Astrocyte of the spinal cord (primary cell): Measurements from ENCODE around the gene ALKBH7.
A peak's percentile ranks its signal among the peaks of the same experiment; 100 is the strongest.

Experiments
- DNase-seq: peaks from one replicate; pipeline ENCODE4 v3.0.0; 2011; ENCODE audit warnings: low read depth, low spot score
- H3K4me3 ChIP-seq: 2 replicates; pipeline ENCODE4 v1.5.1; 2011; ENCODE audit warnings: low read depth, mild to moderate bottlenecking, low read length, moderate library complexity
- CTCF ChIP-seq: IDR thresholded peaks from 2 replicates; pipeline ENCODE4 v1.5.1; 2012; ENCODE audit warnings: low read depth, mild to moderate bottlenecking, low read length, inconsistent platforms
- in situ Hi-C: cut with HindIII; loops from 2 replicates; pipeline ENCODE4 v1.10.0; 2017; ENCODE audit warnings: low sequenced_read_pairs

The ALKBH7 gene

GRCh38 chr19:6378041-6378440 is 5.4 kb downstream of the ALKBH7 start:
- in situ Hi-C loops: no loop called here
- H3K4me3 ChIP-seq: no peak overlapping the region
- TF ChIP-seq CTCF: no peak
- DNase-seq: peak; percentile 9

GRCh38 chr19:6378486-6378885 is 5.9 kb downstream of the ALKBH7 start:
- DNase-seq: no peak
- in situ Hi-C loops: no loop called here
- H3K4me3 ChIP-seq: no peak overlapping the region
- TF ChIP-seq CTCF: no peak

- in situ Hi-C loops: no loop called here
- no peak overlapping the region for H3K4me3 ChIP-seq
- no peak for DNase-seq
- no peak for TF ChIP-seq CTCF
Observed at GRCh38 chr19:6379744-6380143, 7.2 kb downstream of the ALKBH7 start.

GRCh38 chr19:6381030-6381750 is 8.6 kb downstream of the ALKBH7 start:
- no peak for DNase-seq
- H3K4me3 ChIP-seq: no peak overlapping the region
- no peak for TF ChIP-seq CTCF
- in situ Hi-C loops: no loop called here

- no peak overlapping the region for H3K4me3 ChIP-seq
- no peak for TF ChIP-seq CTCF
- DNase-seq: no peak
- in situ Hi-C loops: no loop called here
Observed at GRCh38 chr19:6383188-6383587, 10.6 kb downstream of the ALKBH7 start.

- in situ Hi-C loops: no loop called here
- no peak for TF ChIP-seq CTCF
- DNase-seq: no peak
- H3K4me3 ChIP-seq: no peak overlapping the region
Observed at GRCh38 chr19:6384381-6384780, 11.8 kb downstream of the ALKBH7 start.
